Ishikawa (cell line): Measurements from ENCODE around the gene POLN.

Experiments used
- CREB1 ChIP-seq: IDR thresholded peaks from 2 replicates; pipeline ENCODE4 v1.6.1; 2012; ENCODE audit warnings: low read depth
- EGR1 ChIP-seq: IDR thresholded peaks from 2 replicates; pipeline ENCODE4 v1.6.1; 2012
- EP300 ChIP-seq: IDR thresholded peaks from 2 replicates; pipeline ENCODE4 v1.6.1; 2012; ENCODE audit warnings: borderline replicate concordance
- MAX ChIP-seq: IDR thresholded peaks from 2 replicates; pipeline ENCODE4 v1.6.1; 2012
- NFIC ChIP-seq: IDR thresholded peaks from 2 replicates; pipeline ENCODE4 v1.6.1; 2012
- RAD21 ChIP-seq: IDR thresholded peaks from 2 replicates; pipeline ENCODE4 v1.6.1; 2012; ENCODE audit warnings: low read depth
- REST ChIP-seq: IDR thresholded peaks from 2 replicates; pipeline ENCODE4 v1.6.1; 2012; ENCODE audit warnings: low read depth, mild to moderate bottlenecking
- TAF1 ChIP-seq: IDR thresholded peaks from 2 replicates; pipeline ENCODE4 v1.6.1; 2012; ENCODE audit warnings: low read depth, mild to moderate bottlenecking
- TCF12 ChIP-seq: IDR thresholded peaks from 2 replicates; pipeline ENCODE4 v1.6.1; 2012; ENCODE audit warnings: low read depth
- TEAD4 ChIP-seq: IDR thresholded peaks from 2 replicates; pipeline ENCODE4 v1.6.1; 2012
- USF1 ChIP-seq: IDR thresholded peaks from 2 replicates; pipeline ENCODE4 v1.6.1; 2012
- YY1 ChIP-seq: IDR thresholded peaks from 2 replicates; pipeline ENCODE4 v1.6.1; 2012; ENCODE audit warnings: low read depth

- TF ChIP-seq TEAD4 = no peak
- TF ChIP-seq REST = no peak
- no peak for TF ChIP-seq NFIC
- TF ChIP-seq MAX = no peak
- no peak for TF ChIP-seq CREB1
- no peak for TF ChIP-seq TAF1
- TF ChIP-seq EP300 = no peak
- TF ChIP-seq YY1 = no peak
- no peak for TF ChIP-seq USF1
- TF ChIP-seq TCF12 = no peak
- no peak for TF ChIP-seq EGR1
- no peak for TF ChIP-seq RAD21
Measured at GRCh38 chr4:2172161-2172560, 69.8 kb downstream of the POLN start.
